Rectal smooth muscle tissue (tissue), 1 donor: ENCODE data around the gene CLPSL2.

Experiments used
- H3K27ac ChIP-seq: one replicate; pipeline ENCODE4 v1.7.0; 2013; ENCODE audit warnings: low read depth, low read length, inconsistent platforms
- H3K27me3 ChIP-seq: one replicate; pipeline ENCODE4 v1.7.0; 2013; ENCODE audit warnings: low read length; ENCODE audit not compliant: control insufficient read depth, insufficient read depth
- H3K36me3 ChIP-seq: one replicate; pipeline ENCODE4 v1.7.0; 2013; ENCODE audit warnings: low read length; ENCODE audit not compliant: control insufficient read depth, insufficient read depth
- H3K4me1 ChIP-seq: one replicate; pipeline ENCODE4 v1.7.0; 2013; ENCODE audit warnings: low read length; ENCODE audit not compliant: control insufficient read depth, insufficient read depth
- H3K4me3 ChIP-seq: one replicate; pipeline ENCODE4 v1.7.0; 2013; ENCODE audit warnings: low read length
- H3K9ac ChIP-seq: one replicate; pipeline ENCODE4 v1.7.0; 2013; ENCODE audit warnings: low read length

The CLPSL2 gene

DNA sequence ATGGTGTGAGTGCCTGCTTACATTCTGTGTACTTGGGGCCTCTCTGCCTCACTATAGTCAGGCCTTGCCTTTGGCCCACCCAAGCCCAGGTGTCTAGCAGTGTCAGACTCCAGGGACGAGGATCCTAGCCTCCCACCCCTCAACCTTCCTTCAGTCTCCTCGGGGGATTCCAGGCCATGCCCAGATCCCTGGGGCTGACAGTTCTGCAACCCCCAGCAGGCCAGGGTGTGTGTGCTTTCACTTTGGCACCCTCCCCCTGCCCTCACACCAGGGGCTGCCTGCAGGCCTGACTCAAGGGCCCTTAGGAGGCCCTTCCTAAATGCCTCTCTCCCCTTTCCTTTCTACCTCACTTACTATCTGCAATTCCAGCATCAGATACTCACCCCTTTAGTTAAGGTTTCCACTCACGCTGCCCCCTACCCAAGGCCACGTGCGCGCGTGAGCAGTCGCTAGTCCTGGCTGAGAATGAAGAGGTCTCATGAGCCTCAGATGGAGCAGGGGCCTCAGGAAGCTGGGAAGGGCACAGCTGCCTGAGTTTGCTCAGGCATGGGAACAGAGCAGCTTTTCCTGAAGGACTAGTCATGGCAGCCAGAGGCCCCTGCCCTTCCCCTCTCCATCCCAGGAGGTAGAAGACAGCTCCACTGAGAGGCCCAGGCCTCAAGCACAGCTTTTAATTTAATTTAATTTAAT lies 21.6 kb downstream of the CLPSL2 start:
- Histone ChIP-seq H3K4me1 (no peaks in the 10 kb centered on the region), H3K27me3 (no peaks in the 10 kb centered on the region), H3K9ac (no peak overlapping the region), H3K4me3 (no peak overlapping the region), H3K27ac (no peak overlapping the region), H3K36me3 (no peaks in the 10 kb centered on the region)

DNA sequence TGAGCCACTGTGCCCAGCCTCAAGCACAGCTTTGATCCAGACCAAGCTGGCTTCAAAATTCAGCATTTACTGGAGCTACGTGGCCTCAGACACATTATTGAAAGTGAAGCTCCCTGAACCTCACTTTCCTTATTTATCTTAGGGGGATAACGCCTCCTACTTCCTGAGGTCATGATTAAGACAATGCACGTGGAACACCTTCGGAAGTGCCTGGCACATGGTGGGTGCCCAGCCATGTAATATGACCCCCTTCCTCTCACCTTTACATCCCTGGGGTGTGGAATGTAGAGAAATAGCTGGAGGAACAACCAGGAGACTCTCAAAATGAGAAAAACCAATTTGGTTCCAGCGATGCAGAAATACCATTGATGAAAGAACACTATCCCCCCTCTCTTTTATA lies 22.3 kb downstream of the CLPSL2 start:
- H3K36me3 ChIP-seq, result no peaks in the 10 kb centered on the region
- H3K4me3 ChIP-seq, result no peak overlapping the region
- H3K9ac ChIP-seq, result no peak overlapping the region
- H3K4me1 ChIP-seq, result no peaks in the 10 kb centered on the region
- H3K27ac ChIP-seq, result no peak overlapping the region
- no peaks in the 10 kb centered on the region for H3K27me3 ChIP-seq

- Histone ChIP-seq H3K4me1 (no peaks in the 10 kb centered on the region), H3K27me3 (peaks cover 8% of the 10 kb centered on the region), H3K36me3 (no peaks in the 10 kb centered on the region), H3K9ac (no peak overlapping the region), H3K4me3 (no peak overlapping the region), H3K27ac (no peak overlapping the region)
These were observed 24.8 kb downstream of the CLPSL2 start for GRCh38 chr6:35801148-35801547.

- H3K27me3 ChIP-seq, result peaks cover 13% of the 10 kb centered on the region
- H3K4me3 ChIP-seq, result peak within 1 kb of the TSS; percentile 15
- H3K27ac ChIP-seq, result no peak within 1 kb of the TSS
- no peaks in the 10 kb centered on the region for H3K36me3 ChIP-seq
- no peak within 1 kb of the TSS for H3K9ac ChIP-seq
- H3K4me1 ChIP-seq, result no peaks in the 10 kb centered on the region
These were observed 28.8 kb downstream of the CLPSL2 start, which contains the start of gene LHFPL5 for GRCh38 chr6:35804996-35805736. Gene LHFPL5 (plus strand): TSS chr6:35805352. CDS start chr6:35805671, 319 bp downstream.

- Histone ChIP-seq H3K27me3 (peaks cover 13% of the 10 kb centered on the region), H3K36me3 (no peaks in the 10 kb centered on the region), H3K4me1 (no peaks in the 10 kb centered on the region), H3K4me3 (no peak overlapping the region), H3K9ac (no peak overlapping the region), H3K27ac (no peak overlapping the region)
These were observed 32.3 kb downstream of the CLPSL2 start for GRCh38 chr6:35808688-35809087.

GRCh38 chr6:35809809-35810208 lies 33.4 kb downstream of the CLPSL2 start:
- no peaks in the 10 kb centered on the region for H3K36me3 ChIP-seq
- no peak overlapping the region for H3K9ac ChIP-seq
- no peak overlapping the region for H3K4me3 ChIP-seq
- H3K27ac ChIP-seq, result no peak overlapping the region
- H3K27me3 ChIP-seq, result peaks cover 13% of the 10 kb centered on the region
- no peaks in the 10 kb centered on the region for H3K4me1 ChIP-seq

GRCh38 chr6:35810971-35811698 lies 34.7 kb downstream of the CLPSL2 start:
- H3K36me3 ChIP-seq, result no peaks in the 10 kb centered on the region
- no peaks in the 10 kb centered on the region for H3K4me1 ChIP-seq
- H3K9ac ChIP-seq, result no peak overlapping the region
- H3K4me3 ChIP-seq, result no peak overlapping the region
- H3K27me3 ChIP-seq, result peaks cover 5% of the 10 kb centered on the region
- no peak overlapping the region for H3K27ac ChIP-seq

- H3K36me3 ChIP-seq, result no peaks in the 10 kb centered on the region
- no peak overlapping the region for H3K9ac ChIP-seq
- no peak overlapping the region for H3K4me3 ChIP-seq
- peaks cover 4% of the 10 kb centered on the region for H3K27me3 ChIP-seq
- H3K4me1 ChIP-seq, result no peaks in the 10 kb centered on the region
- H3K27ac ChIP-seq, result no peak overlapping the region
These were observed 35.2 kb downstream of the CLPSL2 start for GRCh38 chr6:35811699-35811995.

DNA sequence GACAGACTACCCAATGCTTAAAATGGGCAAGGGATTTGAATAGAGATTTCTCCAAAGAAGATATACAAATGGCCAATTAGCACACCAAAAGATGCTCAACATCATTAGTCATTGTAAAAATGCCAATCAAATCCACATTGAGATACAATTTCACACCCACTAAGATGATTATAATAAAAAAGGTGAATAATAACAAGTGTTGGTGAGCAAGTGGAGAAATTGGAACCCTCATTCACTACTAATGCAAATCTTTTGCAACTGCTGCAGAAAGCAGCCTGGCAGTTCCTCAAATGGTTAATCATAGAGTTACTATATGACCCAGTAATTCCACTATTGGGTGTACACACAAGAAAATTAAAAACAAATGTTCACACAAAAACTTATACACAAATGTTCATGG lies 41.1 kb downstream of the CLPSL2 start:
- no peak overlapping the region for H3K9ac ChIP-seq
- no peak overlapping the region for H3K4me3 ChIP-seq
- H3K36me3 ChIP-seq, result no peaks in the 10 kb centered on the region
- H3K27me3 ChIP-seq, result no peaks in the 10 kb centered on the region
- no peak overlapping the region for H3K27ac ChIP-seq
- H3K4me1 ChIP-seq, result no peaks in the 10 kb centered on the region

DNA sequence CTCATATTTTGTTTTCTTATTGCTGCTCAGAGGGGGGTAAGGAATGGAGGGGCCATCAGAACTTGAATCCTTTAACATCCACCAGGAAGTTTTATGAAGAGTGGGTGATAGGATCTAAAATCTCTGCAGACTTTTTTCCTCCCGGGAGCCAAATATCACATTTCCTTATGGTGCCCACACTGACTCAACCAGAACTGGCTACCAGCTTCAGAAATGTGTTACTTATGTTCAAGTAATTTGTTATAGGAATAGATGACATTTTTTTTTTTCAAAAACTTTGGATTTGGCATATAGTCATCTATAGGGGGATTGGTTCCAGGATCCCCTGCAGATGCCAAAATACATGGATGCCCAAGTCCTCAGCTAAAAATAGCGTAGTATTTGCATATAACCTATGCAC lies 47.2 kb downstream of the CLPSL2 start:
- no peak overlapping the region for H3K9ac ChIP-seq
- H3K4me1 ChIP-seq, result no peaks in the 10 kb centered on the region
- H3K27me3 ChIP-seq, result no peaks in the 10 kb centered on the region
- H3K36me3 ChIP-seq, result no peaks in the 10 kb centered on the region
- H3K4me3 ChIP-seq, result no peak overlapping the region
- H3K27ac ChIP-seq, result no peak overlapping the region

- Histone ChIP-seq H3K27me3 (no peaks in the 10 kb centered on the region), H3K27ac (no peak overlapping the region), H3K4me3 (no peak overlapping the region), H3K36me3 (no peaks in the 10 kb centered on the region), H3K4me1 (no peaks in the 10 kb centered on the region), H3K9ac (no peak overlapping the region)
These were observed 48.3 kb downstream of the CLPSL2 start for GRCh38 chr6:35824552-35825192.
